Measurements from ENCODE around the gene ARHGAP15.

ARHGAP15 gene

GRCh38 chr2:143688248-143688647 lies 559.0 kb downstream of the ARHGAP15 start:
- Histone ChIP-seq H3K27me3 (ENCODE audit: control insufficient read depth, low read length) (no peaks in the 10 kb centered on the region), H4K20me1 (ENCODE audit: control insufficient read depth, insufficient read depth, low read depth, low read length) (no peaks in the 10 kb centered on the region), H3K4me3 (ENCODE audit: low read length) (no peak overlapping the region), H3K4me1 (ENCODE audit: control insufficient read depth, low read length) (no peaks in the 10 kb centered on the region), H3K79me2 (ENCODE audit: control insufficient read depth, low read length) (no peaks in the 10 kb centered on the region), H3K27ac (ENCODE audit: low read depth, low read length) (no peak overlapping the region), H3F3A (ENCODE audit: control insufficient read depth, insufficient read depth) (no peaks in the 10 kb centered on the region), H3K36me3 (ENCODE audit: control insufficient read depth, low read length) (no peaks in the 10 kb centered on the region), H3K9me3 (ENCODE audit: control insufficient read depth, insufficient read depth, low read length) (no peaks in the 10 kb centered on the region), H3K4me2 (ENCODE audit: low read length) (no peak overlapping the region), H3K9me2 (replicated peaks; ENCODE audit: control insufficient read depth, low read length) (no peaks in the 10 kb centered on the region)
- TF ChIP-seq CTCF (IDR thresholded peaks at IDR 0.05; ENCODE audit: low read depth, low read length, poor library complexity, severe bottlenecking) (no peak), EZH2phosphoT487 (IDR thresholded peaks at IDR 0.05; ENCODE audit: borderline replicate concordance, low read length) (no peak)

GRCh38 chr2:143688815-143689214 lies 559.6 kb downstream of the ARHGAP15 start:
- Histone ChIP-seq H3K79me2 (ENCODE audit: control insufficient read depth, low read length) (no peaks in the 10 kb centered on the region), H3F3A (ENCODE audit: control insufficient read depth, insufficient read depth) (no peaks in the 10 kb centered on the region), H3K9me2 (replicated peaks; ENCODE audit: control insufficient read depth, low read length) (no peaks in the 10 kb centered on the region), H3K9me3 (ENCODE audit: control insufficient read depth, insufficient read depth, low read length) (no peaks in the 10 kb centered on the region), H3K36me3 (ENCODE audit: control insufficient read depth, low read length) (no peaks in the 10 kb centered on the region), H4K20me1 (ENCODE audit: control insufficient read depth, insufficient read depth, low read depth, low read length) (no peaks in the 10 kb centered on the region), H3K27me3 (ENCODE audit: control insufficient read depth, low read length) (no peaks in the 10 kb centered on the region), H3K4me2 (ENCODE audit: low read length) (no peak overlapping the region), H3K27ac (ENCODE audit: low read depth, low read length) (no peak overlapping the region), H3K4me1 (ENCODE audit: control insufficient read depth, low read length) (no peaks in the 10 kb centered on the region), H3K4me3 (ENCODE audit: low read length) (no peak overlapping the region)
- TF ChIP-seq EZH2phosphoT487 (IDR thresholded peaks at IDR 0.05; ENCODE audit: borderline replicate concordance, low read length) (no peak), CTCF (IDR thresholded peaks at IDR 0.05; ENCODE audit: low read depth, low read length, poor library complexity, severe bottlenecking) (no peak)

- Histone ChIP-seq H4K20me1 (ENCODE audit: control insufficient read depth, insufficient read depth, low read depth, low read length) (no peaks in the 10 kb centered on the region), H3K27me3 (ENCODE audit: control insufficient read depth, low read length) (no peaks in the 10 kb centered on the region), H3K27ac (ENCODE audit: low read depth, low read length) (no peak overlapping the region), H3K4me2 (ENCODE audit: low read length) (no peak overlapping the region), H3K4me1 (ENCODE audit: control insufficient read depth, low read length) (no peaks in the 10 kb centered on the region), H3K9me2 (replicated peaks; ENCODE audit: control insufficient read depth, low read length) (no peaks in the 10 kb centered on the region), H3K9me3 (ENCODE audit: control insufficient read depth, insufficient read depth, low read length) (no peaks in the 10 kb centered on the region), H3K36me3 (ENCODE audit: control insufficient read depth, low read length) (no peaks in the 10 kb centered on the region), H3F3A (ENCODE audit: control insufficient read depth, insufficient read depth) (no peaks in the 10 kb centered on the region), H3K4me3 (ENCODE audit: low read length) (no peak overlapping the region), H3K79me2 (ENCODE audit: control insufficient read depth, low read length) (no peaks in the 10 kb centered on the region)
- no peak for TF ChIP-seq EZH2phosphoT487 (IDR thresholded peaks at IDR 0.05; ENCODE audit: borderline replicate concordance, low read length)
- no peak for TF ChIP-seq CTCF (IDR thresholded peaks at IDR 0.05; ENCODE audit: low read depth, low read length, poor library complexity, severe bottlenecking)
These were observed 560.3 kb downstream of the ARHGAP15 start for GRCh38 chr2:143689541-143689940.

GRCh38 chr2:143690235-143690634 lies 561.0 kb downstream of the ARHGAP15 start:
- Histone ChIP-seq H3K36me3 (ENCODE audit: control insufficient read depth, low read length) (no peaks in the 10 kb centered on the region), H3K79me2 (ENCODE audit: control insufficient read depth, low read length) (no peaks in the 10 kb centered on the region), H3K9me3 (ENCODE audit: control insufficient read depth, insufficient read depth, low read length) (no peaks in the 10 kb centered on the region), H3K4me3 (ENCODE audit: low read length) (no peak overlapping the region), H3K27ac (ENCODE audit: low read depth, low read length) (no peak overlapping the region), H3K4me1 (ENCODE audit: control insufficient read depth, low read length) (no peaks in the 10 kb centered on the region), H3K9me2 (replicated peaks; ENCODE audit: control insufficient read depth, low read length) (no peaks in the 10 kb centered on the region), H3K27me3 (ENCODE audit: control insufficient read depth, low read length) (no peaks in the 10 kb centered on the region), H3F3A (ENCODE audit: control insufficient read depth, insufficient read depth) (no peaks in the 10 kb centered on the region), H3K4me2 (ENCODE audit: low read length) (no peak overlapping the region), H4K20me1 (ENCODE audit: control insufficient read depth, insufficient read depth, low read depth, low read length) (no peaks in the 10 kb centered on the region)
- TF ChIP-seq EZH2phosphoT487 (IDR thresholded peaks at IDR 0.05; ENCODE audit: borderline replicate concordance, low read length) (no peak), CTCF (IDR thresholded peaks at IDR 0.05; ENCODE audit: low read depth, low read length, poor library complexity, severe bottlenecking) (no peak)
